HL-60/S4 (cell line): ENCODE measurements around the gene EEF2K.

ENCODE experiments used
- in situ Hi-C: fragments of 300-500 bp; cut with MboI; formaldehyde crosslinking; loops from 2 replicates; pipeline ENCODE4 v1.14.3; 2022; ENCODE audit warnings: low sequenced_read_pairs

The EEF2K gene

DNA sequence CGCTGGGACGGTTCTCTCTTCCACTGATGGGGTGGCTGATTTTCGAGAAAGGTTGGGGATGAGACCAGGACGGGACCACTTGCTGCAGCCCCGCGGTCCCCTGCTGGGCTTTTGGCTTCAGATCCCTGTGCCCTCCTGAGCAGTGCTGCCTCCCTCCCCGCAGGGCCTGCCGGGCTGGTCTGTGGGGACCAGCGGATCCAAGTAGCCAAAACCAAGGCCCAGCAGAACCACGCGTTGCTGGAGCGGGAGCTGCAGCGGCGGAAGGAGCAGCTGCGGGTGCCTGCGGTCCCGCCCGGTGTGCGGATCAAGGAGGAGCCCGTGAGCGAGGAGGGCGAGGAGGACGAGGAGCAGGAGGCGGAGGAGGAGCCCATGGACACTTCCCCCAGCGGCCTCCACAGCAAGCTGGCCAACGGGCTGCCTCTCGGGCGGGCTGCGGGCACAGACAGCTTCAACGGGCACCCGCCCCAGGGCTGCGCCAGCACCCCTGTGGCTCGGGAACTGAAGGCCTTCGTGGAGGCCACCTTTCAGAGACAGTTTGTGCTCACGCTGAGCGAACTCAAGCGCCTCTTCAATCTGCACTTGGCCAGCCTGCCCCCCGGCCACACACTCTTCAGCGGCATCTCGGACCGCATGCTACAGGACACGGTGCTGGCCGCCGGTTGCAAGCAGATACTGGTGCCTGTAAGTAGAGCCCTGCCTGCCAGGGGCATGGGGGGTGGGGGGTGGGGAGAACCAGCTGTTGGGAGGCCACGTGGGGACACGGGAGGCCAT lies 119.7 kb downstream of the EEF2K start:
- in situ Hi-C loops, result loop anchor here (25.0 kb wide), 2 partner anchors 1163 to 1513 kb away; partner anchors contain the start of genes DNAH3, ERI2, LDAF1 and REXO5

DNA sequence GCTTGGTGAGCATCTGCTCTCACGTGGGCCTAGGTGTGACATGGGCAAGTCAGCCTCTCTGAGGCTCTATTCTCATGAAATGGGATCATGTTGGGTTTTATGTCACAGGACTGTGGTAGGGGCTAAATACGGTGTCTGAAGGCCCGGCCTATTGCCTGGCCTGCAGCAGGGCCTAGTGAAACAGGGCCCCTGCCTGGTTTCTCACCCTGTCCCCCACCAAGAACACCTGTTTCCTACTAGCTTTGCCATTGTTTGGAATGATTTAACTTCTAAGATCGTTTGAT lies 120.2 kb downstream of the EEF2K start:
- in situ Hi-C loops, result loop anchor here (25.0 kb wide), 2 partner anchors 1164 to 1514 kb away; partner anchors contain the start of genes DNAH3, ERI2, LDAF1 and REXO5

DNA sequence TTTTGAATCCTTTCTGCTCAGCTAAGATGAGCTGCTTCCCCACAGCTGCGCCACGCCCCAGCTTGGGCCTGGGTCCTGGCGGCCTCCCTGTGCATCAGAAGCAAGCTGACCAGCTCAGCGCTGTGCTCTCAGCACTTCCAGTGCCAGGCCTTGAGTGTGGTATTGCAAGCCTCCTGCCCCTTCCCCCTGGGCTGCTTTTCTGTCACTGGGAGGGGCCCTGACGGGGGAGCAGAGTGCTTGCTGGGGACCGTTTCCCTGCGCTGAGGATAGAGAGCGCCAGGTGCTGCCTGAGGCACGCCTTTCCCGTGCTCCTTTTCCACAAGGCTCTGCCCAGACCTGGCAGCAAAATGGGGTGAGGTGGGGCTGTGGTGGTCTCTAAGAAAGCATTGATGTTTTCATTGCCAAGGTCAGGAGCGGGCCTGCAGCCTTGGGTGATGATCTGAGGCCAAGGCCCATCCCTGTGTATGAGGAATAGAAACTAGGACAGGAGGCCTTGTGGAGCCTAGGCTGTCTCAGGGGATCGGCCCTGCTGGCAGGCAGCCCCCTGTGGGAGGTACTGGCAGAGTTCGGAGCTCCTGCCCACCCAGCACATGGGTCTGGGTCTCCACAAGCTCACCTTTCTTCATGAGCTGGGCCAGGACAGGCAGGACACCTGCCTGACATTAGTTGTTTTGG lies 120.8 kb downstream of the EEF2K start:
- in situ Hi-C loops, result loop anchor here (25.0 kb wide), 2 partner anchors 1165 to 1515 kb away; partner anchors contain the start of genes DNAH3, ERI2, LDAF1 and REXO5

DNA sequence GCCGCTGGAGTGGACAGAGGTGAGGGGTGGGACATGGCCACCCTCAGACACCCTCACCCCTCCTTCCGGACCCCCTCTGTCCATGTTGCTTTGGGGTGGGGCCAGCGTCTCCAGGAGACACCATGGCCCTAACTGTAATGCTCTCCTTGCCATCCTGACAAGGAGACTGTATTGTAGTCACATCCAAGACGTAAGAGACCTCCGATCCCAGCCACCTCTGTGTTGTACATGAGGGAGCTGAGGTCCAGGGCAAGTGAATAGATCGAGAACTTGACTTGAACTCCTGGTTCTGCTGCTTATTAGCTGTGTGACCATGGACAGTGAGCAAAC lies 121.3 kb downstream of the EEF2K start:
- in situ Hi-C loops, result loop anchor here (25.0 kb wide), 2 partner anchors 1165 to 1515 kb away; partner anchors contain the start of genes DNAH3, ERI2, LDAF1 and REXO5

DNA sequence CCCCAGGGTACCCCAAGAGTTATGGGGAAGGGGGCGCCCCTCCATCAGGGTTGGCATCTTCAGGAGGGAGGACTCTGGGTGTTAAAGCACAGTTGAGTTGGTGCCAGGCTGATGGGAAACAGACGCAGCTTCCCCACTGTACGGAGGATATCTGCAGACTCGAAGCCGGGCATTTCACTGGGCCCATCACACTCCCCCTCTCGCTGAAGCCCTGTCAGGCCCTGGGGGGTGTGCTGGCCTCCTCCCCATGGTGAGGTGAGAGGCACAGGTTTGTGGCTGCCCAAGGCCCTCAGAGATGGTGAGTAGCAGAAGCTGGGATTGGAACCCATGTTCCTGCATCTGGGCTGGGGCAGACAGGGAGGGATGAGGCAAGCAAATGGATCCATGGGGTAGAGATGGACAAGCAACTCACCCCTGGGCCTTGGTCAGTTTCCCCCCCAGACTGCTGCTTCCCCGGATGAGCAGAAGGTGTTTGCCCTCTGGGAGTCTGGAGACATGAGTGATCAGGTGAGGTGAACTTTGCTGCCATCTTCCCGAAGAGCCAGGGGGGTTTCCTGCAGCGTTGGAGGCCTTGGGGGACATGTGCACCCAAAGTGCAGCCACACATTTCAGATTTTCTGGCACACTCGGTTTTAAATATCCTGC lies 122.1 kb downstream of the EEF2K start:
- in situ Hi-C loops, result loop anchor here (25.0 kb wide), 2 partner anchors 1166 to 1516 kb away; partner anchors contain the start of genes DNAH3, ERI2, LDAF1 and REXO5

DNA sequence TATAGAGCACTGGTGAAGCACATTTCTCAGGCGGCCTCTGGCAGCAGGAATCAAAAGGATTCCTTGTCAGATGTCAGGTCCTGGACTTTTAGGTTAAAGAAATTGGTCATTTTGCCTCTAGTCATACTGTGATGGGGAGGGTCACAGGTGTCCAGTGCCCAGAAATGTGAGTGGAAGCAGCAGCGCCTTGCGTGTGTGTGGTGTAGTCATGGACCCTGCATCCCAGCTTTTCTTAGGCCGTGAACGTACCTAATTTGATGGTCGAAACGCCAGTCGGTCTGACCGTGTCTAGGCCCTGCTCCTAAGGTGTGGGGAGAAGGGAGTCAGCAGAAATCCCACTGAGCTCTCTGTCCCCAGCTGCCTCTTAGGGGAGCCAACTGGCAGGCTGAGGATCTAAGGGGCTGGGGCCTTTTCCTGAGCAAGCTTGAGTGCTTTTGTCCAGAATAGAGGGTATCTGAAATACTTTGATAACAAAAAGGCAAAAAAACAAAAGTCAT lies 123.2 kb downstream of the EEF2K start:
- in situ Hi-C loops, result loop anchor here (25.0 kb wide), 2 partner anchors 1167 to 1517 kb away; partner anchors contain the start of genes DNAH3, ERI2, LDAF1 and REXO5

DNA sequence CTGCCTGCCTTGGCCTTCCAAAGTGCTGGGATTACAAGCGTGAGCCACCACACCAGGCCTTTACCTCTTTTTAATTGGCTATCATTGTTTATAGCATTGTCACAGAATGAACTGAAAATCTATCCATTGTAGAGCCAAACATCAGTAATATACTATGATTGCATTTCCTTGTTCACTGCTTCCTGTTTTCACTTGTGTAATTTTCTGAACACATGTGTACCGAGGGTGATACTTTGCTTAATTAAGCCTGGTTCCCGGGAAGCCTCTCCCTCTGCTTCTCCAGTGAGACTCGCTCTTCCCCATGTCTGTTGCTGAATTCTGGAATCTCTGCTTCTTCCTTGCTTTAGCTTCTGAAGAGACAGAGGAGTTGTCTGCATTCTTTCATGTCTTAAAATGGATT lies 124.2 kb downstream of the EEF2K start:
- in situ Hi-C loops, result loop anchor here (25.0 kb wide), 2 partner anchors 1168 to 1518 kb away; partner anchors contain the start of genes DNAH3, ERI2, LDAF1 and REXO5

DNA sequence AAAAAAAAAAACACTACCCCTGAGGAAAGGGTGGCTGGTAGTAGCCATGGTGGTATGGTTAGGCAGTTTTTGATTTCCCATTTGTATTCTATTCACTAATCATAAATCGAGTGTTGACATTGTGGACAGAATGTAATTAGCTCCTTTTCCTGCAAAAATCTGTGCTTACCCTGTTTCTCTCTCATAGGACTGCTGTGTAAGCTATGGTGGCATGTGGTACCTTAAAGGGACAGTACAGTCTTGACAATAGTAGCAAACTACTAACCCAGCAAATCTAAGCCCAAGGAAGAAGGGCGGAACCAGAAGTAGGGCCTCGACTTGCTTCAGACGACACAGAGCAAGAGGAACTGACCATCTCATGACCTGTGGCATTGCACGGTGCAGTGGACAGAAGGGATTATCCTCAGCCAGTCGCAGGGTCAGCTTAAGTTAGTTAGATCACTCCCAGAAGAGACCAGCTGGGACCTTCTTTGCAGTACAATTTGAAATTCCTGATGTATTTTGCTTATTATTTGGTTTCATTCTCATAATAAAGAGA lies 127.4 kb downstream of the EEF2K start:
- in situ Hi-C loops, result loop anchor here (25.0 kb wide), 2 partner anchors 1171 to 1521 kb away; partner anchors contain the start of genes DNAH3, ERI2, LDAF1 and REXO5

DNA sequence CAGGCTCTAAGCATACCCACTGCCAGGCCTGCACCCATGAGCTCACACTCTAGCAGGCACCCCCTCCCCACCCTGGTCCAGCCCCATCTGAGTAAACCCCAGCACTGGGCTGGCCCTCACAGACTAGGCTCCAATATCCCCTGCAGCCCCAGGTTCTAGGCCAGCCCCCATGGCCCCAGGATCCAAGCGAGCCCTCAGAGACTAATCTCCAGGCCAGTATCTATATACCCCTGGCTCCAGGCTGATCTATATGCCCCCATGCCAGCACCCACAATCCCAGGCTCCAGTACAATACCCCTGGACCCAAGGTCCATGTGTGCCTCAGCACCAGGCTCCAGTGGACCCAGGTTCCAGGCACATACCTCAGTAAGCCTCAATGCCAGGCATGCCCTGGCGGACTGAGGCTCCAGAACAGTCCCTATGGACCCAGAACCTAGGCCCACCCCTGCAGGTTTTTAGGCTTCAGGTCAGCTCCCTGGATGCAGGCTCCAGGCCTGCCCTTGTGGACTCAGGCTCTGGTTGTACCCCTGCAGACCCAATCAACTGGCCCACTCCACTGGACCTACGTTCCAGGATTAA lies 129.7 kb downstream of the EEF2K start:
- in situ Hi-C loops, result loop anchor here (25.0 kb wide), 2 partner anchors 1173 to 1523 kb away; partner anchors contain the start of genes DNAH3, ERI2, LDAF1 and REXO5

DNA sequence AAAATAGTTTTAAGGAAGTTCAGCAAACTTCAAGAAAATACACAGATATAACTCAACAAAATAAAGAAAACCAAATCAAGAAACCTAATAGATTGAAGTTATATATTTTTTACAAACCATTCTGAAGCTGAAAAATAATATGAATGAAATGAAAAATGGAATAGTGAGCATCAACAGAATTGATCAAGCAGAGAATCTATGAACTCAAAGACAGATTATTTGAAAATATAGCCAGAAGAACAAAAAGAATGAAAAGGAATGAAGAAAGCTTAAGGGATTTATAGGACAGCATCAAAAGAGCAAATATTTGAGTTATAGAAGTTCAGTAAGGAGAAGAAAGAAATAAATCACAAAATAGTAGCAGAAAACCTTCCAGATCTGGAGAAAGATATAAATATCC lies 130.5 kb downstream of the EEF2K start:
- in situ Hi-C loops, result loop anchor here (25.0 kb wide), 2 partner anchors 1174 to 1524 kb away; partner anchors contain the start of genes DNAH3, ERI2, LDAF1 and REXO5

DNA sequence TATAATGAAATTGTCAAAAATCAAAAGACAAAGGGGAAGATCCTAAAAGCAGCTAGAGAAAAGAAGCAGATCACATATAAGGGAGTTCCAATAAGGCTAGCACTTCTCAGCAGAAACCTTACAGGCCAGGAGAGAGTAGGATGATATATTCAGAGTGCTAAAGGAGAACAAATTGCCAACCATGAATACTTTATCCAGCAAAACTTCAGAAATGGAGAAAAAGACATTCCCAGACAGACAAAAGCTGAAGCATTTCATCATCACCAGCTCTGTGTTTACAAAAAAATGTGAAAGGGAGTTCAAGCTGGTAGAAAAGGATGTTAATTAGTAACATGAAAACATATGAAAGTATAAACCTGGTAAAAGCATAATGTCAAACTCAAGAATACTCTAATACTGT lies 131.0 kb downstream of the EEF2K start:
- in situ Hi-C loops, result loop anchor here (25.0 kb wide), 2 partner anchors 1175 to 1525 kb away; partner anchors contain the start of genes DNAH3, ERI2, LDAF1 and REXO5

DNA sequence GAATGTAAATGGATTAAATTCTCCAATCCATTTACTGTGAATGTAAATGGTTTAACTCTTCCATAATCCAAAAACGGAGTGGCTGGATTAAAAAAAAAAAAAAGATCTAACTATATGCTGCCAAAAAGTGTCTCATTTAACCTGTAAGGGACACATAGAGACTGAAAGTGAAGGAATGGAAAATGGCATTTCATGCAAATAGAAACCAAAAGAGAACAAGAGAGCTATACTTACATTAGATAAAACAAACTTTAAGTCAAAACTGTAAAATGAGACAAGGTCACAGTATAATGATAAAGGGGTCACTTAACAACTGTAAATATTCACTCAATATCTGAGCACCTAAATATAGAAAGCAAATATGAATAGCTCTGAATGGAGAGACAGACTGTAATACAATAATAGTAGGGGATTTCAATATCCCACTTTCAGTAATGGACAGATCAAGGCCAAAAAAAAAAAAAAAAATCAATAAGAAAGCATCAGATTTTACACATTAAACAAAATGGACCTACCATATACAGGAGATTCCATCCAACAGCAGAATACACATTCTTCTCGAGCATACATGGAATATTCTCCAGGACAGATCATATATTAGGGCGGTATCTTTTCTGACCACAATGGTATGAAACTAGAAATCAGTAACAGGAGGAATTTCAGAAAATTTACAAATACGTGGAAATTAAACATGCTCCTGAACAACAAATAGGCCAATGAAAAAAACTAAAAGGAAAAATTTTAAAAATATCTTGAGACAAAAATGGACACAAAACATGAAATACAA lies 132.0 kb downstream of the EEF2K start:
- in situ Hi-C loops, result loop anchor here (25.0 kb wide), 2 partner anchors 1176 to 1526 kb away; partner anchors contain the start of genes DNAH3, ERI2, LDAF1 and REXO5
